OCI-LY1 (cell line): ENCODE measurements around the gene XRN1.
"Not testable (repeated sequence)": the region's sequence is repeated elsewhere in the genome, so short reads cannot be mapped to it uniquely, and the experiment has no call there.

Source experiments
- H2AFZ ChIP-seq: fragments of 200-600 bp; sonication (generic), shearing (Covaris generic); 2 replicates; pipeline ENCODE4 v1.6.0; 2014; ENCODE audit warnings: antibody characterized with exemption, mild to moderate bottlenecking, low read length
- H3F3A ChIP-seq: fragments of 200-600 bp; sonication (generic), shearing (Covaris generic); 2 replicates; pipeline ENCODE4 v1.6.0; 2014; ENCODE audit warnings: mild to moderate bottlenecking, antibody characterized with exemption, low read length, moderate library complexity; ENCODE audit not compliant: insufficient read depth
- H3K27ac ChIP-seq: fragments of 200-600 bp; sonication (generic); 2 replicates; pipeline ENCODE4 v1.5.1; 2014; ENCODE audit warnings: low read length, mixed run types, mild to moderate bottlenecking, low read depth; ENCODE audit not compliant: poor library complexity, severe bottlenecking
- H3K27me3 ChIP-seq: fragments of 200-600 bp; sonication (generic); 2 replicates; pipeline ENCODE4 v1.6.0; 2014; ENCODE audit warnings: antibody characterized with exemption, mild to moderate bottlenecking, low read length, moderate library complexity; ENCODE audit not compliant: insufficient read depth
- H3K36me3 ChIP-seq: fragments of 200-600 bp; sonication (generic); 2 replicates; pipeline ENCODE4 v1.6.1; 2014; ENCODE audit warnings: mild to moderate bottlenecking, antibody characterized with exemption, low read length, moderate library complexity, mixed read lengths; ENCODE audit not compliant: insufficient read depth
- H3K4me1 ChIP-seq: fragments of 200-600 bp; sonication (generic); 2 replicates; pipeline ENCODE4 v1.5.1; 2014; ENCODE audit warnings: mild to moderate bottlenecking, low read length, moderate library complexity; ENCODE audit not compliant: insufficient read depth, severe bottlenecking
- H3K4me2 ChIP-seq: fragments of 200-600 bp; sonication (generic), shearing (Covaris generic); 2 replicates; pipeline ENCODE4 v1.6.1; 2014; ENCODE audit warnings: low read length
- H3K4me3 ChIP-seq: fragments of 200-600 bp; sonication (generic); 2 replicates; pipeline ENCODE4 v1.5.1; 2014; ENCODE audit warnings: low read length, low read depth, mild to moderate bottlenecking, mixed read lengths; ENCODE audit not compliant: poor library complexity, severe bottlenecking
- H3K79me2 ChIP-seq: fragments of 200-600 bp; shearing (Covaris generic); 2 replicates; pipeline ENCODE4 v1.6.1; 2016; ENCODE audit warnings: mixed run types, low read length, mixed read lengths; ENCODE audit not compliant: insufficient read depth
- H3K9ac ChIP-seq: fragments of 200-600 bp; sonication (generic), shearing (Covaris generic); 2 replicates; pipeline ENCODE4 v1.6.1; 2014; ENCODE audit warnings: mild to moderate bottlenecking, low read length, mixed read lengths
- H3K9me2 ChIP-seq: fragments of 200-600 bp; sonication (generic), shearing (Covaris generic); 2 replicates; pipeline ENCODE4 v1.6.1; 2014; ENCODE audit warnings: low read depth, mild to moderate bottlenecking, low read length, mixed read lengths
- H3K9me3 ChIP-seq: fragments of 200-600 bp; shearing (Covaris generic); 2 replicates; pipeline ENCODE4 v1.6.1; 2014; ENCODE audit warnings: low read length, mixed read lengths
- H4K20me1 ChIP-seq: fragments of 200-600 bp; sonication (generic), shearing (Covaris generic); 2 replicates; pipeline ENCODE4 v1.6.0; 2016; ENCODE audit warnings: mild to moderate bottlenecking, low read length; ENCODE audit not compliant: insufficient read depth
- EZH2 ChIP-seq: fragments of 200-600 bp; sonication (generic), shearing (Covaris generic); IDR thresholded peaks from 2 replicates; pipeline ENCODE4 v1.8.0; 2017; ENCODE audit warnings: borderline replicate concordance, mixed run types, mild to moderate bottlenecking, antibody characterized with exemption, low read length, moderate library complexity, mixed read lengths
- TF ChIP-seq, protein P1 (sequence below): fragments of 200-600 bp; sonication (generic), shearing (Covaris generic); IDR thresholded peaks from 2 replicates; pipeline ENCODE4 v1.5.1; 2017; ENCODE audit warnings: mild to moderate bottlenecking, antibody characterized with exemption, low read length, moderate library complexity, mixed read lengths

XRN1 gene

DNA sequence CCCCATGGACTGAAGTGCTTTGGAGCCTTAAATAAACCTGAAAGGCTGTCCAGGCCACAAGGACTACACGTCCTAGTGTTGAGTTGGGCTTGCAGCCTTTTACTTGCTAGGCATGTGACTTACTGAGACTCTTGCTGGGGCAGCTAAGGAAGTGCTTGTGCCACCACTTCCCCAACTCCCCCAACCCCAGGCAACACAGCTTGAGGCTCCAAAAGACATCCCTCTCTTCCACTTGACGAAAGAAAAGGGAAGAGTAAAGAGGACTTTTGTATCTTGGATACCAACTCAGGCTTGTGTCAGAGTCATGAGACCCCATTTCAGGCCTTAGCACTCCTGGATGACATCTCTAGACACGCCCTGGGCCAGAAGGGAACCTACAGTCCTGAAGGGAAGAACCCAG lies 109.8 kb downstream of the XRN1 start:
- Histone ChIP-seq H3K9me2 (no peaks in the 10 kb centered on the region), H3K9me3 (peaks cover 12% of the 10 kb centered on the region; the same call in 1 of the 2 replicates), H3K4me2 (no peak overlapping the region), H2AFZ (no peak overlapping the region), H3K27ac (no peak overlapping the region), H3K4me3 (no peak overlapping the region), H3K9ac (no peak overlapping the region), H3F3A (no peaks in the 10 kb centered on the region), H3K4me1 (no peaks in the 10 kb centered on the region), H3K36me3 (peaks cover 54% of the 10 kb centered on the region), H3K27me3 (no peaks in the 10 kb centered on the region), H4K20me1 (no peaks in the 10 kb centered on the region), H3K79me2 (no peaks in the 10 kb centered on the region)
- TF ChIP-seq EZH2, result no peak
- TF ChIP-seq, protein P1, sequence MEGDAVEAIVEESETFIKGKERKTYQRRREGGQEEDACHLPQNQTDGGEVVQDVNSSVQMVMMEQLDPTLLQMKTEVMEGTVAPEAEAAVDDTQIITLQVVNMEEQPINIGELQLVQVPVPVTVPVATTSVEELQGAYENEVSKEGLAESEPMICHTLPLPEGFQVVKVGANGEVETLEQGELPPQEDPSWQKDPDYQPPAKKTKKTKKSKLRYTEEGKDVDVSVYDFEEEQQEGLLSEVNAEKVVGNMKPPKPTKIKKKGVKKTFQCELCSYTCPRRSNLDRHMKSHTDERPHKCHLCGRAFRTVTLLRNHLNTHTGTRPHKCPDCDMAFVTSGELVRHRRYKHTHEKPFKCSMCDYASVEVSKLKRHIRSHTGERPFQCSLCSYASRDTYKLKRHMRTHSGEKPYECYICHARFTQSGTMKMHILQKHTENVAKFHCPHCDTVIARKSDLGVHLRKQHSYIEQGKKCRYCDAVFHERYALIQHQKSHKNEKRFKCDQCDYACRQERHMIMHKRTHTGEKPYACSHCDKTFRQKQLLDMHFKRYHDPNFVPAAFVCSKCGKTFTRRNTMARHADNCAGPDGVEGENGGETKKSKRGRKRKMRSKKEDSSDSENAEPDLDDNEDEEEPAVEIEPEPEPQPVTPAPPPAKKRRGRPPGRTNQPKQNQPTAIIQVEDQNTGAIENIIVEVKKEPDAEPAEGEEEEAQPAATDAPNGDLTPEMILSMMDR, result no peak

DNA sequence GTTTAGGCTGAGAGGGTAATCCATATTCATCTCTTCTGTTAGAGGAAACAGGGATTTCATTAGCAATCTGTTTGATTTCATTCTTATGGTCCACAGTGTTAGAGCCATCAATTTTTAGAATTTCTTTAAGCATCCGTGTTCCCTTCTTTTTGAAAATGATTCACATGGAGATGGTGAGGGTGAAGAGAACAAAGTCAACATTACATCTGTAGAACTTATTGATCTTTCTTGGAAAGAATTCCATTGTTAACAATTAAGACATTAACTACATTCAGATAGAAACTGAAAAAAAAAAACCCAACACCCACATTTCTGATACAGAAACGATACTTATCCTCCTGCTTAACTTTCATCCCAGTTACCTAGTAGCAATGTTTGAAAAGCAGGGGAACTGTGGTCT lies 115.4 kb downstream of the XRN1 start:
- H3K4me3 ChIP-seq, result no peak overlapping the region
- no peaks in the 10 kb centered on the region for H3K4me1 ChIP-seq
- TF ChIP-seq EZH2, result no peak
- TF ChIP-seq, protein P1, result no peak
- H3K9me3 ChIP-seq, result no peaks in the 10 kb centered on the region
- H3K27me3 ChIP-seq, result no peaks in the 10 kb centered on the region
- no peak overlapping the region for H3K9ac ChIP-seq
- no peak overlapping the region for H3K4me2 ChIP-seq
- H3K9me2 ChIP-seq, result no peaks in the 10 kb centered on the region
- no peak overlapping the region for H3K27ac ChIP-seq
- H3K36me3 ChIP-seq, result peaks cover 47% of the 10 kb centered on the region
- no peak overlapping the region for H2AFZ ChIP-seq
- no peaks in the 10 kb centered on the region for H4K20me1 ChIP-seq
- H3F3A ChIP-seq, result no peaks in the 10 kb centered on the region
- no peaks in the 10 kb centered on the region for H3K79me2 ChIP-seq

DNA sequence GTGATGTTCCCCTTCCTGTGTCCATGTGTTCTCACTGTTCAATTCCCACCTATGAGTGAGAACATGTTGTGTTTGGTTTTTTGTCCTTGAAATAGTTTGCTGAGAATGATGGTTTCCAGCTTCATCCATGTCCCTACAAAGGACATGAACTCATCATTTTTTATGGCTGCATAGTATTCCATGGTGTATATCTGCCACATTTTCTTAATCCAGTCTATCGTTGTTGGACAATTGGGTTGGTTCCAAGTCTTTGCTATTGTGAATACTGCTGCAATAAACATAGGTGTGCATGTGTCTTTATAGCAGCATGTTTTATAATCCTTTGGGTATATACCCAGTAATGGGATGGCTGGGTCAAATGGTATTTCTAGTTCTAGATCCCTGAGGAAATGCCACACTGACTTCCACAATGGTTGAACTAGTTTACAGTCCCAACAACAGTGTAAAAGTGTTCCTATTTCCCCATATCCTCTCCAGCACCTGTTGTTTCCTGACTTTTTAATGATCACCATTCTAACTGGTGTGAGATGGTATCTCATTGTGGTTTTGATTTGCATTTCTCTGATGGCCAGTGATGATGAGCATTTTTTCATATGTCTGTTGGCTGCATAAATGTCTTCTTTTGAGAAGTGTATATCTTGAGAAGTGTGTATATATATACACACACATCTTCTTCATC lies 123.4 kb downstream of the XRN1 start:
- H3K4me3 ChIP-seq, H3K4me2 ChIP-seq, H4K20me1 ChIP-seq, H3K4me1 ChIP-seq, H3K9me3 ChIP-seq, H3K27me3 ChIP-seq, H2AFZ ChIP-seq, H3F3A ChIP-seq, H3K9ac ChIP-seq, H3K79me2 ChIP-seq, H3K27ac ChIP-seq, H3K9me2 ChIP-seq: not testable (repeated sequence)
- peaks cover 26% of the 10 kb centered on the region for H3K36me3 ChIP-seq

DNA sequence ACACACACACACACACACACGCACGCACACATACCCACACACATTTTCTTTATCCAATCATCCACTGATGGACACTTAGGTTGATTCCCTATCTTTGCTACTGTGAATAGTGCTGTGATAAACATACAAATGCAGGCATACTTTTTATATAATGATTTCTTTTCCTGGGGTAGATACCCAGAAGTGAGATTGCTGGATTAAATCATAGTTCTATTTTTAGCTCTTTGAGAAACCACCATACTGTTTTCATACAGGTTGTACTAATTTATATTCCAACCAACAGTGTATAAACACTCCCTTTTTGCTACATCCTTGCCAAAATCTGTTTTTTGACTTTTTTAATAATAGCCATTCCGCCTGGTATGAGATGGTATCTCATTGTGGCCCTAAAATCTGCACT lies 127.9 kb downstream of the XRN1 start:
- Histone ChIP-seq H3F3A (no peaks in the 10 kb centered on the region), H3K4me2 (no peak overlapping the region), H3K4me3 (no peak overlapping the region), H3K27ac (no peak overlapping the region), H3K9ac (no peak overlapping the region), H2AFZ (no peak overlapping the region), H3K4me1 (no peaks in the 10 kb centered on the region), H3K36me3 (peaks cover 7% of the 10 kb centered on the region; the same call in 1 of the 2 replicates), H3K9me3 (no peaks in the 10 kb centered on the region), H3K27me3 (no peaks in the 10 kb centered on the region), H3K9me2 (no peaks in the 10 kb centered on the region), H3K79me2 (no peaks in the 10 kb centered on the region), H4K20me1 (no peaks in the 10 kb centered on the region)
- TF ChIP-seq, protein P1, result no peak
- no peak for TF ChIP-seq EZH2
